Gastroesophageal sphincter (tissue), 4 donors: ENCODE measurements around the gene FYN. TPM values are rescaled to one million over a fixed set of nuclear protein-coding genes. Genes with fewer than 3 reads are reported as not detected.

Experiments
- ATAC-seq: fragments of 150-250 bp; one replicate; pipeline ENCODE4 v1.9.1; 2016; ENCODE audit warnings: mild to moderate bottlenecking, moderate library complexity
- H3K27ac ChIP-seq, 4 donors: fragments of 200-600 bp; sonication (generic) in 3 of 4; 1 replicate in 3 of 4; 2 replicates in 1 of 4; pipeline ENCODE4 v1.5.1; 2016 to 2019
- H3K27me3 ChIP-seq: fragments of 200-600 bp; sonication (generic); one replicate; pipeline ENCODE4 v1.5.1; 2019
- H3K36me3 ChIP-seq, 2 donors: fragments of 200-600 bp; sonication (generic); one replicate each; pipeline ENCODE4 v1.5.1; 2019; ENCODE audit warnings: control low read depth in 1 of 2
- H3K4me1 ChIP-seq, 3 donors: fragments of 200-600 bp; sonication (generic); 1 replicate in 2 of 3; 2 replicates in 1 of 3; pipeline ENCODE4 v1.5.1; 2016 to 2019; ENCODE audit warnings: control low read depth in 2 of 3
- H3K4me3 ChIP-seq, 2 donors: fragments of 200-600 bp; sonication (generic); one replicate each; pipeline ENCODE4 v1.5.1; 2019; ENCODE audit warnings: mild to moderate bottlenecking in 1 of 2, moderate library complexity in 1 of 2
- H3K9me3 ChIP-seq, 3 donors: fragments of 200-600 bp; sonication (generic); one replicate each; pipeline ENCODE4 v1.5.1; 2017 to 2019; ENCODE audit warnings: control low read depth in 2 of 3
- CTCF ChIP-seq, 4 experiments: fragments of 200-600 bp in 2 of 4; fragments of 450-650 bp in 2 of 4; sonication (generic) in 1 of 4; IDR thresholded peaks; one replicate each; pipeline ENCODE4 v1.5.1; 2017 to 2019; ENCODE audit warnings: antibody characterized with exemption in 4 of 4, mild to moderate bottlenecking in 2 of 4, moderate library complexity in 2 of 4
- EP300 ChIP-seq: sonication (generic); formaldehyde crosslinking; IDR thresholded peaks from one replicate; pipeline ENCODE4 v1.6.1; 2017; ENCODE audit warnings: antibody characterized with exemption, mild to moderate bottlenecking
- POLR2A ChIP-seq, 2 donors: fragments of 450-650 bp; IDR thresholded peaks; one replicate each; pipeline ENCODE4 v1.6.1; 2017; ENCODE audit warnings: antibody characterized with exemption in 2 of 2, mild to moderate bottlenecking in 2 of 2, moderate library complexity in 1 of 2
- POLR2AphosphoS5 ChIP-seq: sonication (generic); formaldehyde crosslinking; IDR thresholded peaks from one replicate; pipeline ENCODE4 v1.6.1; 2017; ENCODE audit warnings: antibody characterized with exemption
- WGBS, 2 donors: methylation state at CpG; one replicate each; pipeline ENCODE4 v1.1.5; 2018; ENCODE audit warnings: low coverage in 1 of 2; 5-methylcytosine and 5-hydroxymethylcytosine counted together
- total RNA-seq, 4 donors: library from RNA; depleted of rRNA; stranded (reverse); fragments of >200 nt; gene quantifications; one replicate each; pipeline ENCODE4 v1.1.0, GENCODE V29; 2016

Gene FYN
- total RNA-seq, 4 donors from 2014 or later, result 58.6 to 101 (median 69.9) TPM

GRCh38 chr6:111770263-111771093 lies 102.8 kb downstream of the FYN start:
- H3K27ac ChIP-seq, result no peak overlapping the region
- no peak for ATAC-seq
- 80 to 98% methylated on average over 2 to 6 of the region's 6 CpGs for WGBS, 2 donors
- no peaks in the 10 kb centered on the region for H3K36me3 ChIP-seq
- no peak for TF ChIP-seq POLR2AphosphoS5
- TF ChIP-seq POLR2A (IDR thresholded peaks at IDR 0.05), result no peak
- no peak for TF ChIP-seq CTCF (IDR thresholded peaks at IDR 0.05)
- TF ChIP-seq EP300, result no peak
- peaks cover 0 to 29% (median 2%) of the 10 kb centered on the region in 3 donors for H3K4me1 ChIP-seq
- H3K27me3 ChIP-seq, result no peaks in the 10 kb centered on the region
- no peaks in the 10 kb centered on the region for H3K9me3 ChIP-seq
- H3K4me3 ChIP-seq, result no peak overlapping the region

GRCh38 chr6:111769365-111770152 lies 103.7 kb downstream of the FYN start:
- no peak overlapping the region for H3K27ac ChIP-seq
- H3K36me3 ChIP-seq, result no peaks in the 10 kb centered on the region
- no peaks in the 10 kb centered on the region for H3K27me3 ChIP-seq
- H3K9me3 ChIP-seq, result no peaks in the 10 kb centered on the region
- no peak for ATAC-seq
- TF ChIP-seq EP300, result no peak
- no peak for TF ChIP-seq CTCF (IDR thresholded peaks at IDR 0.05)
- no peak for TF ChIP-seq POLR2A (IDR thresholded peaks at IDR 0.05)
- TF ChIP-seq POLR2AphosphoS5, result no peak
- 63 to 83% methylated on average over 1 of the region's 1 CpG for WGBS, 2 donors
- peaks cover 0 to 24% (median 0%) of the 10 kb centered on the region in 3 donors for H3K4me1 ChIP-seq
- H3K4me3 ChIP-seq, result no peak overlapping the region

GRCh38 chr6:111768431-111768770 lies 104.9 kb downstream of the FYN start:
- WGBS, 2 donors, result 71 to 83% methylated on average over 2 of the region's 2 CpGs
- Histone ChIP-seq H3K27me3 (no peaks in the 10 kb centered on the region), H3K27ac (no peak overlapping the region), H3K9me3 (no peaks in the 10 kb centered on the region), H3K36me3 (no peaks in the 10 kb centered on the region), H3K4me3 (no peak overlapping the region), H3K4me1 (peaks cover 0 to 22% (median 3%) of the 10 kb centered on the region in 3 donors)
- TF ChIP-seq POLR2A (IDR thresholded peaks at IDR 0.05) (no peak), CTCF (IDR thresholded peaks at IDR 0.05) (no peak), POLR2AphosphoS5 (no peak), EP300 (no peak)
- no peak for ATAC-seq

DNA sequence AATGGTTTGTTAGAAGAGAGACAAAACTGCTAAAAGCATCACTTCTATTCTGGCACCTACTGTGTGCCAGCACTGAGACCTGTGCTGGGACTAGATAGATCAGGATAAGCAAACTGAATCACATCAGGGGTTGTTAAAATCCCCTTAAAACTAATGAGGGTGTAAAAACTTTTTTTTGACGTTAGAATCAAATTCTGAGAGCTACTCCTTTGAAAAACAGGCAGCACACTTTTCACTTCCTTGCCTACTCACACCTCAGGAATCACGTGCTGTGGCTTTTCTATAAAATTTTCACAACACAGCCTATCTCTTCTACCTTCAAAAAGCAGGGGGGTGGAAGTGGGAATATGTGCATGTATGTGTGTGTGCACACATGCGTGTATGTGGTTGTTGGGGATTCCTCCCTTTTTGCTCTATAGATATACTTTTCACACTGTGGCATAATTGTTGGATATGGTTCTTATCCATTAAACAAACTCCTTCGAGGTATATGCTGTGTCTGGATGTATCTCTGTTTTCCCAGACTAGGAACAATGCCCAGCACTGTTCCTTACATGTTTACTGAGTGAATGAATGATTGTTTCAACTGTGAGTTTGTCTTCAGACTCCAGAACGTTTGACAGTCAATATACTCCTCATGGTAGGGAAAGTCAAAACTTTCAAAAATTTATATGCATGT lies 105.4 kb downstream of the FYN start:
- Histone ChIP-seq H3K27ac (no peak overlapping the region), H3K36me3 (no peaks in the 10 kb centered on the region), H3K4me1 (peaks cover 0 to 27% (median 6%) of the 10 kb centered on the region in 3 donors), H3K27me3 (no peaks in the 10 kb centered on the region), H3K4me3 (no peak overlapping the region), H3K9me3 (no peaks in the 10 kb centered on the region)
- TF ChIP-seq POLR2A (IDR thresholded peaks at IDR 0.05), result no peak
- TF ChIP-seq EP300, result no peak
- TF ChIP-seq CTCF (IDR thresholded peaks at IDR 0.05), result no peak
- no peak for TF ChIP-seq POLR2AphosphoS5
- WGBS, 2 donors, result 66 to 73% methylated on average over 5 of the region's 5 CpGs
- ATAC-seq, result no peak
